NCI-H1694 (cell line): ENCODE measurements around the gene PCSK2.
"Not testable (repeated sequence)": the region's sequence is repeated elsewhere in the genome, so short reads cannot be mapped to it uniquely, and the experiment has no call there.

Experiments used
- DNase-seq: peaks from one replicate; lab custom pipeline; 2025; lab: John Stamatoyannopoulos, UW

PCSK2 gene

GRCh38 chr20:17226410-17227218 is at the start of gene PCSK2:
Gene PCSK2, plus strand, starts transcription at chr20:17227040. Its CDS starts 266 bp downstream, at chr20:17227306.
- DNase-seq: peak; percentile 85

GRCh38 chr20:17177341-17177740 is 49.5 kb upstream of the PCSK2 start:
- no peak for DNase-seq

- no peak for DNase-seq
Measured at GRCh38 chr20:17179840-17180239, 47.0 kb upstream of the PCSK2 start.

- DNase-seq: no peak
Measured at GRCh38 chr20:17189976-17190695, 36.7 kb upstream of the PCSK2 start.

- DNase-seq: no peak
Measured at GRCh38 chr20:17197041-17197440, 29.8 kb upstream of the PCSK2 start.

GRCh38 chr20:17202030-17202429 is 24.8 kb upstream of the PCSK2 start:
- DNase-seq: no peak

GRCh38 chr20:17202673-17203072 is 24.2 kb upstream of the PCSK2 start:
- DNase-seq: no peak

GRCh38 chr20:17205084-17205813 is 21.6 kb upstream of the PCSK2 start:
- DNase-seq: no peak

GRCh38 chr20:17210387-17210786 is 16.5 kb upstream of the PCSK2 start:
- DNase-seq: no peak

GRCh38 chr20:17210983-17211382 is 15.9 kb upstream of the PCSK2 start:
- no peak for DNase-seq

GRCh38 chr20:17215167-17215566 is 11.7 kb upstream of the PCSK2 start:
- no peak for DNase-seq

GRCh38 chr20:17219856-17220255 is 7.0 kb upstream of the PCSK2 start:
- not testable (repeated sequence) for DNase-seq

- no peak for DNase-seq
Measured at GRCh38 chr20:17223553-17223952, 3.3 kb upstream of the PCSK2 start.

GRCh38 chr20:17225851-17226409 is 910 bp upstream of the PCSK2 start:
- DNase-seq: no peak

GRCh38 chr20:17227219-17227575 is 357 bp downstream of the PCSK2 start:
- DNase-seq: no peak

GRCh38 chr20:17227669-17228623 is 1.1 kb downstream of the PCSK2 start:
- DNase-seq: peak; percentile 17

- no peak for DNase-seq
Measured at GRCh38 chr20:17228624-17229061, 1.8 kb downstream of the PCSK2 start.

- DNase-seq: no peak
Measured at GRCh38 chr20:17229256-17229655, 2.4 kb downstream of the PCSK2 start.

- no peak for DNase-seq
Measured at GRCh38 chr20:17233626-17234025, 6.8 kb downstream of the PCSK2 start.

- no peak for DNase-seq
Measured at GRCh38 chr20:17236766-17237165, 9.9 kb downstream of the PCSK2 start.

GRCh38 chr20:17248224-17248623 is 21.4 kb downstream of the PCSK2 start:
- DNase-seq: no peak
